ENCODE data around the gene CLEC4D. TPM values are rescaled to one million over a fixed set of nuclear protein-coding genes. Genes with fewer than 3 reads are reported as not detected.

Gene CLEC4D
- polyA plus RNA-seq, 1 donor (not counting 4 experiments of a cell fraction or from before 2014, with no cell fraction given), result not detected

DNA sequence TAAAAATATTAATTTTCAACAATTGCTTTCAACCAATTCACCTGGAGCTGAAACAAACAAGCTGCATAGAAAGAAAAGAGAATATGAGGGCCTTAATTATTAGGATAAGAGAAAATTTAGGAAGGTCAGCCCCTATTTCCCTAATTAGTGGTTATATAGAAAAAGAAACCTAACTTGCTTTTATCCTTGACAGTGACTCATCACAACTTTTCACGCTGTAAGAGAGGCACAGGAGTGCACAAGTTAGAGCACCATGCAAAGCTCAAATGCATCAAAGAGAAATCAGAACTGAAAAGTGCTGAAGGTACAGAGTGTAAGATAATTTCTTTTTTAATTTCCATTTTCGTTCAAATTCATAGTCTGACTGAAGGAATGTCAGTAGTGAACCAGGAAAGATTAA lies 4.7 kb downstream of the CLEC4D start:
- Histone ChIP-seq H3K4me2 (ENCODE audit: control insufficient read depth, extremely low read depth, insufficient read depth, low read depth, low read length) (no peak overlapping the region), H3K36me3 (ENCODE audit: control insufficient read depth in 2 of 2, extremely low read depth in 1 of 2, insufficient read depth in 2 of 2, low read length in 2 of 2) (no peaks in the 10 kb centered on the region), H3K27me3 (ENCODE audit: control insufficient read depth, extremely low read depth, insufficient read depth, low read length) (no peaks in the 10 kb centered on the region), H3K27ac (ENCODE audit: control insufficient read depth, insufficient read depth, low read length) (no peak overlapping the region), H3K4me3 (ENCODE audit: control insufficient read depth in 2 of 3, extremely low read depth in 1 of 3, insufficient read depth in 2 of 3, low read depth in 1 of 3, low read length in 3 of 3) (no peak overlapping the region), H2AFZ (ENCODE audit: control insufficient read depth, low read length) (no peak overlapping the region), H3K9me1 (ENCODE audit: control insufficient read depth, extremely low read depth, insufficient read depth, low read length) (no peaks in the 10 kb centered on the region), H3K79me2 (ENCODE audit: control insufficient read depth, insufficient read depth, low read length) (no peaks in the 10 kb centered on the region), H4K20me1 (ENCODE audit: control insufficient read depth, extremely low read depth, insufficient read depth, low read length) (no peaks in the 10 kb centered on the region), H3K9ac (ENCODE audit: control insufficient read depth, extremely low read depth, insufficient read depth, low read length) (no peak overlapping the region), H3K4me1 (ENCODE audit: control insufficient read depth, extremely low read depth, insufficient read depth, low read length) (no peaks in the 10 kb centered on the region), H3K9me3 (ENCODE audit: control insufficient read depth, low read depth, low read length) (no peaks in the 10 kb centered on the region)
- FAIRE-seq (no peak), DNase-seq (ENCODE audit: low read depth, low spot score) (no peak)
- TF ChIP-seq, protein P1, sequence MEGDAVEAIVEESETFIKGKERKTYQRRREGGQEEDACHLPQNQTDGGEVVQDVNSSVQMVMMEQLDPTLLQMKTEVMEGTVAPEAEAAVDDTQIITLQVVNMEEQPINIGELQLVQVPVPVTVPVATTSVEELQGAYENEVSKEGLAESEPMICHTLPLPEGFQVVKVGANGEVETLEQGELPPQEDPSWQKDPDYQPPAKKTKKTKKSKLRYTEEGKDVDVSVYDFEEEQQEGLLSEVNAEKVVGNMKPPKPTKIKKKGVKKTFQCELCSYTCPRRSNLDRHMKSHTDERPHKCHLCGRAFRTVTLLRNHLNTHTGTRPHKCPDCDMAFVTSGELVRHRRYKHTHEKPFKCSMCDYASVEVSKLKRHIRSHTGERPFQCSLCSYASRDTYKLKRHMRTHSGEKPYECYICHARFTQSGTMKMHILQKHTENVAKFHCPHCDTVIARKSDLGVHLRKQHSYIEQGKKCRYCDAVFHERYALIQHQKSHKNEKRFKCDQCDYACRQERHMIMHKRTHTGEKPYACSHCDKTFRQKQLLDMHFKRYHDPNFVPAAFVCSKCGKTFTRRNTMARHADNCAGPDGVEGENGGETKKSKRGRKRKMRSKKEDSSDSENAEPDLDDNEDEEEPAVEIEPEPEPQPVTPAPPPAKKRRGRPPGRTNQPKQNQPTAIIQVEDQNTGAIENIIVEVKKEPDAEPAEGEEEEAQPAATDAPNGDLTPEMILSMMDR (optimal IDR thresholded peaks at IDR 0.05 in 1 of 3, IDR thresholded peaks at IDR 0.05 in 1 of 3, conservative IDR thresholded peaks at IDR 0.05 in 1 of 3; ENCODE audit: extremely low read depth in 1 of 3, insufficient read depth in 2 of 3, low read length in 3 of 3), result no peak
- no peak for TF ChIP-seq EZH2 (IDR thresholded peaks at IDR 0.05; ENCODE audit: low read length)
- dilution Hi-C loops (cut with MboI; ENCODE audit: extremely low pct_ligation_motif_present, low sequenced_read_pairs), result no loop called here

DNA sequence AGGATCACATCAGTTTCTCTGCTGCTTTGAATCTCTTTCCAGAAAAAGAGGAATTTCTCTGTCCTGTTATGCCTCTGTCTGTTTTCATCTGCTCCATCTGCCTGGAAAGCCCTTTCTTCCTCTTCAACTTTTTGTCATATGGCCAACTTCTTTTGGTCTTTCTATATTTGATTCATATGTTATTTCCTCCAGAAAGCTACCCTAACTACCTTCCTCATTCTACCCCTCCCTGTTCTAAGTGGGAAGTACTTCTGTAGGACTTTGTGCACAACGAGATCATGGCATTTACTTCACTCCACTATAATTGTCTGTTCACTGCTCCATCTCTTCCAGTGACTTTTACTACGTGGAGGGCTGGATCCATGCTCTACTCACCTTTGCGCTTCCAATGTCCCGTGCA lies 5.9 kb downstream of the CLEC4D start:
- no peaks in the 10 kb centered on the region for H4K20me1 ChIP-seq (ENCODE audit: control insufficient read depth, extremely low read depth, insufficient read depth, low read length)
- H3K79me2 ChIP-seq (ENCODE audit: control insufficient read depth, insufficient read depth, low read length), result no peaks in the 10 kb centered on the region
- no peak overlapping the region for H3K4me2 ChIP-seq (ENCODE audit: control insufficient read depth, extremely low read depth, insufficient read depth, low read depth, low read length)
- dilution Hi-C loops (cut with MboI; ENCODE audit: extremely low pct_ligation_motif_present, low sequenced_read_pairs), result no loop called here
- no peak for FAIRE-seq
- no peak overlapping the region for H3K9ac ChIP-seq (ENCODE audit: control insufficient read depth, extremely low read depth, insufficient read depth, low read length)
- DNase-seq (ENCODE audit: low read depth, low spot score), result no peak
- no peak overlapping the region for H3K27ac ChIP-seq (ENCODE audit: control insufficient read depth, insufficient read depth, low read length)
- no peak for TF ChIP-seq EZH2 (IDR thresholded peaks at IDR 0.05; ENCODE audit: low read length)
- no peaks in the 10 kb centered on the region for H3K27me3 ChIP-seq (ENCODE audit: control insufficient read depth, extremely low read depth, insufficient read depth, low read length)
- no peaks in the 10 kb centered on the region for H3K9me1 ChIP-seq (ENCODE audit: control insufficient read depth, extremely low read depth, insufficient read depth, low read length)
- no peaks in the 10 kb centered on the region for H3K36me3 ChIP-seq (ENCODE audit: control insufficient read depth in 2 of 2, extremely low read depth in 1 of 2, insufficient read depth in 2 of 2, low read length in 2 of 2)
- H2AFZ ChIP-seq (ENCODE audit: control insufficient read depth, low read length), result no peak overlapping the region
- no peaks in the 10 kb centered on the region for H3K4me1 ChIP-seq (ENCODE audit: control insufficient read depth, extremely low read depth, insufficient read depth, low read length)
- H3K9me3 ChIP-seq (ENCODE audit: control insufficient read depth, low read depth, low read length), result no peaks in the 10 kb centered on the region
- no peak overlapping the region for H3K4me3 ChIP-seq (ENCODE audit: control insufficient read depth in 2 of 3, extremely low read depth in 1 of 3, insufficient read depth in 2 of 3, low read depth in 1 of 3, low read length in 3 of 3)

Measured in keratinocyte (primary cell).